ENCODE results near the gene KCNJ18.
"Not testable (repeated sequence)": the region's sequence is repeated elsewhere in the genome, so short reads cannot be mapped to it uniquely, and the experiment has no call there.

The KCNJ18 gene

GRCh38 chr17:21737015-21737580, 44.8 kb downstream of the KCNJ18 start:
- DNase-seq: not testable (repeated sequence)

GRCh38 chr17:21738241-21738640, 45.9 kb downstream of the KCNJ18 start:
- not testable (repeated sequence) for DNase-seq

GRCh38 chr17:21738877-21739474, 46.7 kb downstream of the KCNJ18 start:
- DNase-seq: not testable (repeated sequence)

GRCh38 chr17:21739485-21739884, 47.2 kb downstream of the KCNJ18 start:
- not testable (repeated sequence) for DNase-seq

GRCh38 chr17:21740836-21741235, 48.5 kb downstream of the KCNJ18 start:
- DNase-seq: not testable (repeated sequence)

- not testable (repeated sequence) for DNase-seq
Observed at GRCh38 chr17:21741520-21741919, 49.2 kb downstream of the KCNJ18 start.

- no peak for DNase-seq
Observed at GRCh38 chr17:21742326-21742725, 50.0 kb downstream of the KCNJ18 start.

GRCh38 chr17:21744151-21744550, 51.8 kb downstream of the KCNJ18 start:
- DNase-seq: not testable (repeated sequence)

- DNase-seq: not testable (repeated sequence)
Observed at GRCh38 chr17:21744621-21745020, 52.3 kb downstream of the KCNJ18 start.

GRCh38 chr17:21745385-21746054, 53.2 kb downstream of the KCNJ18 start:
- DNase-seq: not testable (repeated sequence)

GRCh38 chr17:21746415-21746814, 54.1 kb downstream of the KCNJ18 start:
- not testable (repeated sequence) for DNase-seq

GRCh38 chr17:21747195-21747915, 55.0 kb downstream of the KCNJ18 start:
- DNase-seq: not testable (repeated sequence)

- not testable (repeated sequence) for DNase-seq
Observed at GRCh38 chr17:21748686-21749085, 56.4 kb downstream of the KCNJ18 start.

GRCh38 chr17:21749696-21750531, 57.6 kb downstream of the KCNJ18 start:
- not testable (repeated sequence) for DNase-seq

- DNase-seq: not testable (repeated sequence)
Observed at GRCh38 chr17:21751111-21751510, 58.8 kb downstream of the KCNJ18 start.
